ENCODE results near the gene BNIP1. TPM values are rescaled to one million over a fixed set of nuclear protein-coding genes. Genes with fewer than 3 reads are reported as not detected.

The BNIP1 gene
- total RNA-seq, 2 experiments from 2014 or later, result 22.5 to 24.4 TPM

- intact Hi-C loops (cut with DNase I, micrococcal nuclease), result no loop called here
- Mint-ChIP-seq H3K27me3 (no peaks in the 10 kb centered on the region), H3K4me1 (ENCODE audit: low read depth) (no peaks in the 10 kb centered on the region), H3K36me3 (ENCODE audit: low read depth) (peaks cover 84% of the 10 kb centered on the region), H3K9me3 (no peaks in the 10 kb centered on the region), H3K4me3 (no peak overlapping the region), H3K27ac (no peak overlapping the region)
- ChIA-PET CTCF (no interaction called here), POLR2A (no interaction called here)
- Histone ChIP-seq H3K27ac (ENCODE audit: low read depth in 1 of 2, low read length in 2 of 2) (no peak overlapping the region), H3K9me3 (ENCODE audit: control insufficient read depth in 1 of 2, insufficient read depth in 1 of 2, low read length in 2 of 2) (no peaks in the 10 kb centered on the region), H3K36me3 (ENCODE audit: insufficient read depth, low read length) (peaks cover 78% of the 10 kb centered on the region), H3K4me3 (ENCODE audit: low read length) (no peak overlapping the region), H3K27me3 (ENCODE audit: control insufficient read depth in 1 of 2, insufficient read depth in 2 of 2, low read length in 2 of 2) (no peaks in the 10 kb centered on the region), H3K4me1 (ENCODE audit: insufficient read depth, low read length) (no peaks in the 10 kb centered on the region)
- DNase-seq (no peak), ATAC-seq (ENCODE audit: poor library complexity) (no peak)
- no peak for TF ChIP-seq CTCF (IDR thresholded peaks at IDR 0.05)
Measured at GRCh38 chr5:173158366-173158765, 14.0 kb downstream of the BNIP1 start.

GRCh38 chr5:173159256-173159655 lies 14.9 kb downstream of the BNIP1 start:
- Histone ChIP-seq H3K27ac (ENCODE audit: low read depth in 1 of 2, low read length in 2 of 2) (no peak overlapping the region), H3K36me3 (ENCODE audit: insufficient read depth, low read length) (peaks cover 75% of the 10 kb centered on the region), H3K9me3 (ENCODE audit: control insufficient read depth in 1 of 2, insufficient read depth in 1 of 2, low read length in 2 of 2) (no peaks in the 10 kb centered on the region), H3K4me3 (ENCODE audit: low read length) (no peak overlapping the region), H3K27me3 (ENCODE audit: control insufficient read depth in 1 of 2, insufficient read depth in 2 of 2, low read length in 2 of 2) (no peaks in the 10 kb centered on the region), H3K4me1 (ENCODE audit: insufficient read depth, low read length) (no peaks in the 10 kb centered on the region)
- Mint-ChIP-seq H3K27me3 (no peaks in the 10 kb centered on the region), H3K9me3 (no peaks in the 10 kb centered on the region), H3K4me1 (ENCODE audit: low read depth) (no peaks in the 10 kb centered on the region), H3K4me3 (no peak overlapping the region), H3K36me3 (ENCODE audit: low read depth) (peaks cover 84% of the 10 kb centered on the region), H3K27ac (no peak overlapping the region)
- ChIA-PET POLR2A (no interaction called here), CTCF (no interaction called here)
- TF ChIP-seq CTCF (IDR thresholded peaks at IDR 0.05), result no peak
- ATAC-seq (ENCODE audit: poor library complexity) (no peak), DNase-seq (no peak)
- intact Hi-C loops (cut with DNase I, micrococcal nuclease), result no loop called here

- Mint-ChIP-seq H3K27ac (no peak overlapping the region), H3K27me3 (no peaks in the 10 kb centered on the region), H3K4me1 (ENCODE audit: low read depth) (no peaks in the 10 kb centered on the region), H3K9me3 (no peaks in the 10 kb centered on the region), H3K36me3 (ENCODE audit: low read depth) (peaks cover 81% of the 10 kb centered on the region), H3K4me3 (no peak overlapping the region)
- no peak for ATAC-seq (ENCODE audit: poor library complexity)
- no peak for TF ChIP-seq CTCF (IDR thresholded peaks at IDR 0.05)
- Histone ChIP-seq H3K27ac (ENCODE audit: low read depth in 1 of 2, low read length in 2 of 2) (no peak overlapping the region), H3K9me3 (ENCODE audit: control insufficient read depth in 1 of 2, insufficient read depth in 1 of 2, low read length in 2 of 2) (no peaks in the 10 kb centered on the region), H3K4me3 (ENCODE audit: low read length) (no peak overlapping the region), H3K27me3 (ENCODE audit: control insufficient read depth in 1 of 2, insufficient read depth in 2 of 2, low read length in 2 of 2) (no peaks in the 10 kb centered on the region), H3K4me1 (ENCODE audit: insufficient read depth, low read length) (no peaks in the 10 kb centered on the region), H3K36me3 (ENCODE audit: insufficient read depth, low read length) (peaks cover 72% of the 10 kb centered on the region)
- no peak for DNase-seq
- CTCF ChIA-PET, result no interaction called here
- intact Hi-C loops (cut with DNase I, micrococcal nuclease), result no loop called here
- POLR2A ChIA-PET, result no interaction called here
Measured at GRCh38 chr5:173161148-173161547, 16.8 kb downstream of the BNIP1 start.

Measured in CD4-positive, alpha-beta T cell (primary cell).